Neural cell (in vitro differentiated cells): ENCODE data around the gene MOG. TPM values are rescaled to one million over a fixed set of nuclear protein-coding genes. Genes with fewer than 3 reads are reported as not detected.

ENCODE experiments used
- H2AFZ ChIP-seq: fragments of 200-600, 300-800 bp; sonication (generic), shearing (Covaris generic); 2 replicates; pipeline ENCODE4 v1.6.0; 2014; ENCODE audit warnings: low read depth, mild to moderate bottlenecking, antibody characterized with exemption, low read length, moderate library complexity
- H3F3A ChIP-seq: fragments of 200-600 bp; shearing (Covaris generic); 2 replicates; pipeline ENCODE4 v1.6.1; 2016; ENCODE audit warnings: mild to moderate bottlenecking, moderate library complexity, mixed read lengths, antibody characterized with exemption, low read length; ENCODE audit not compliant: insufficient read depth, poor library complexity, severe bottlenecking
- H3K27ac ChIP-seq: fragments of 200-600, 300-800 bp; sonication (generic), shearing (Covaris generic); 2 replicates; pipeline ENCODE4 v1.5.1; 2014; ENCODE audit warnings: mild to moderate bottlenecking, low read length, moderate library complexity
- H3K27me3 ChIP-seq: fragments of 300-800, 200-600 bp; sonication (generic), shearing (Covaris generic); 2 replicates; pipeline ENCODE4 v1.6.0; 2014; ENCODE audit warnings: mild to moderate bottlenecking, low read depth, low read length, moderate library complexity; ENCODE audit not compliant: insufficient read depth
- H3K36me3 ChIP-seq: fragments of 300-800, 200-600 bp; sonication (generic), shearing (Covaris generic); 2 replicates; pipeline ENCODE4 v1.5.1; 2014; ENCODE audit warnings: mild to moderate bottlenecking, antibody characterized with exemption, low read length, moderate library complexity; ENCODE audit not compliant: insufficient read depth
- H3K4me2 ChIP-seq: fragments of 300-800, 200-600 bp; sonication (generic), shearing (Covaris generic); 2 replicates; pipeline ENCODE4 v1.6.0; 2014; ENCODE audit warnings: mild to moderate bottlenecking, low read length
- H3K4me3 ChIP-seq: fragments of 300-800, 200-600 bp; sonication (generic), shearing (Covaris generic); 2 replicates; pipeline ENCODE4 v1.5.1; 2014; ENCODE audit warnings: mild to moderate bottlenecking, low read length, moderate library complexity
- H3K79me2 ChIP-seq: fragments of 200-600 bp; shearing (Covaris generic); replicated peaks from 2 replicates; pipeline ENCODE4 v1.6.0; 2014; ENCODE audit warnings: mild to moderate bottlenecking, low read length, moderate library complexity; ENCODE audit not compliant: insufficient read depth
- H3K9ac ChIP-seq: fragments of 300-800, 200-600 bp; sonication (generic), shearing (Covaris generic); 2 replicates; pipeline ENCODE4 v1.6.1; 2016; ENCODE audit warnings: mild to moderate bottlenecking, low read length, mixed read lengths
- H3K9me2 ChIP-seq: fragments of 200-600 bp; shearing (Covaris generic); 2 replicates; pipeline ENCODE4 v1.6.1; 2016; ENCODE audit warnings: mild to moderate bottlenecking, low read length, mixed read lengths; ENCODE audit not compliant: insufficient read depth
- H3K9me3 ChIP-seq: fragments of 200-600, 300-800 bp; sonication (generic), shearing (Covaris generic); 2 replicates; pipeline ENCODE4 v1.6.1; 2016; ENCODE audit warnings: mild to moderate bottlenecking, mixed run types, low read length, moderate library complexity, mixed read lengths
- H4K20me1 ChIP-seq: fragments of 200-600 bp; shearing (Covaris generic); 2 replicates; pipeline ENCODE4 v1.6.1; 2016; ENCODE audit warnings: mild to moderate bottlenecking, mixed run types; ENCODE audit not compliant: insufficient read depth
- EP300 ChIP-seq: fragments of 450-650 bp; conservative IDR thresholded peaks from 2 replicates; pipeline ENCODE4 v1.6.1; 2014; ENCODE audit warnings: antibody characterized with exemption, mild to moderate bottlenecking, moderate library complexity; ENCODE audit not compliant: poor library complexity, severe bottlenecking
- EZH2 ChIP-seq: fragments of 200-600, 300-800 bp; shearing (Covaris generic), sonication (generic); IDR thresholded peaks from 2 replicates; pipeline ENCODE4 v1.6.1; 2014; ENCODE audit warnings: antibody characterized with exemption, low read length, borderline replicate concordance, mild to moderate bottlenecking; ENCODE audit not compliant: insufficient read depth, poor library complexity, severe bottlenecking
- MXI1 ChIP-seq: fragments of 450-650 bp; conservative IDR thresholded peaks from 2 replicates; pipeline ENCODE4 v1.6.1; 2014; ENCODE audit warnings: antibody characterized with exemption, mild to moderate bottlenecking; ENCODE audit not compliant: poor library complexity, severe bottlenecking
- POLR2AphosphoS5 ChIP-seq: IDR thresholded peaks from 2 replicates; pipeline ENCODE4 v1.6.1; 2012
- RAD21 ChIP-seq: fragments of 450-650 bp; conservative IDR thresholded peaks from 2 replicates; pipeline ENCODE4 v1.6.1; 2014; ENCODE audit warnings: antibody characterized with exemption, mild to moderate bottlenecking, moderate library complexity
- SMC3 ChIP-seq: fragments of 450-650 bp; conservative IDR thresholded peaks from 2 replicates; pipeline ENCODE4 v1.6.1; 2014; ENCODE audit warnings: antibody characterized with exemption, mild to moderate bottlenecking, moderate library complexity; ENCODE audit not compliant: poor library complexity
- TAF1 ChIP-seq: IDR thresholded peaks from 2 replicates; pipeline ENCODE4 v1.6.1; 2012; ENCODE audit warnings: low read depth
- polyA plus RNA-seq: library from polyadenylated mRNA; depleted of rRNA; stranded (reverse); fragments of >200 nt; gene quantifications from 2 replicates; pipeline ENCODE4 v1.2.3, GENCODE V29; 2014
- TF ChIP-seq, protein P1 (sequence below): fragments of 450-650 bp; IDR thresholded peaks from 2 replicates; pipeline ENCODE4 v1.5.1; 2014; ENCODE audit warnings: antibody characterized with exemption, mild to moderate bottlenecking, moderate library complexity; ENCODE audit not compliant: poor library complexity, severe bottlenecking
- TF ChIP-seq, protein P2 (sequence below): IDR thresholded peaks from 2 replicates; pipeline ENCODE4 v1.6.1; 2012; ENCODE audit warnings: borderline replicate concordance

The MOG gene
- polyA plus RNA-seq, 1 donor from 2014 or later: not detected

DNA sequence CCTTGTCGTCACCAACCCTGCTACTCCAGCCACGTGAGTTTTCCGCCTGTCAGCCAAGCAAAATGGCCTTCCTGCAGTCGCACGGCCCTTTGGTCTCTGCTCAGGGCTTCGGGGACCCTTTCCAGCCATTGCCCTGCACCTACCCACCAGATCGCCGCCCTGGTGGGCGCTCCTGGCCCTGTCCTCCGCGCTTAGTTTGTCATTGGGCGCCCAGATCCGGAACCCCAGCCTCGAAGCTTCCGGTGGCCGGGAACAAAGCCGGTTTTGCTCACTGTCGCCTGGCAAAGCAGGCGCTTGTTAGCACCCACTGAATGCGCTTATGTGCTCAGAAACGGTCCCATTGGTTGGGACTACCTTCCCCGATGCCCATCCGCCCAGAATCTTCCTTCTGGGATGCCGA is 23.5 kb downstream of the MOG start:
- Histone ChIP-seq H2AFZ (no peak overlapping the region), H3K9me3 (no peaks in the 10 kb centered on the region), H3K27ac (no peak overlapping the region), H4K20me1 (no peaks in the 10 kb centered on the region), H3K27me3 (no peaks in the 10 kb centered on the region), H3K4me2 (no peak overlapping the region), H3K9me2 (no peaks in the 10 kb centered on the region), H3K4me3 (no peak overlapping the region), H3K79me2 (no peaks in the 10 kb centered on the region), H3F3A (no peaks in the 10 kb centered on the region), H3K9ac (no peak overlapping the region), H3K36me3 (no peaks in the 10 kb centered on the region)
- TF ChIP-seq TAF1: no peak
- TF ChIP-seq, protein P1, sequence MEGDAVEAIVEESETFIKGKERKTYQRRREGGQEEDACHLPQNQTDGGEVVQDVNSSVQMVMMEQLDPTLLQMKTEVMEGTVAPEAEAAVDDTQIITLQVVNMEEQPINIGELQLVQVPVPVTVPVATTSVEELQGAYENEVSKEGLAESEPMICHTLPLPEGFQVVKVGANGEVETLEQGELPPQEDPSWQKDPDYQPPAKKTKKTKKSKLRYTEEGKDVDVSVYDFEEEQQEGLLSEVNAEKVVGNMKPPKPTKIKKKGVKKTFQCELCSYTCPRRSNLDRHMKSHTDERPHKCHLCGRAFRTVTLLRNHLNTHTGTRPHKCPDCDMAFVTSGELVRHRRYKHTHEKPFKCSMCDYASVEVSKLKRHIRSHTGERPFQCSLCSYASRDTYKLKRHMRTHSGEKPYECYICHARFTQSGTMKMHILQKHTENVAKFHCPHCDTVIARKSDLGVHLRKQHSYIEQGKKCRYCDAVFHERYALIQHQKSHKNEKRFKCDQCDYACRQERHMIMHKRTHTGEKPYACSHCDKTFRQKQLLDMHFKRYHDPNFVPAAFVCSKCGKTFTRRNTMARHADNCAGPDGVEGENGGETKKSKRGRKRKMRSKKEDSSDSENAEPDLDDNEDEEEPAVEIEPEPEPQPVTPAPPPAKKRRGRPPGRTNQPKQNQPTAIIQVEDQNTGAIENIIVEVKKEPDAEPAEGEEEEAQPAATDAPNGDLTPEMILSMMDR: no peak
- TF ChIP-seq SMC3: no peak
- TF ChIP-seq POLR2AphosphoS5: no peak
- TF ChIP-seq EZH2: no peak
- no peak for TF ChIP-seq EP300
- TF ChIP-seq RAD21: no peak
- no peak for TF ChIP-seq MXI1
- TF ChIP-seq, protein P2, sequence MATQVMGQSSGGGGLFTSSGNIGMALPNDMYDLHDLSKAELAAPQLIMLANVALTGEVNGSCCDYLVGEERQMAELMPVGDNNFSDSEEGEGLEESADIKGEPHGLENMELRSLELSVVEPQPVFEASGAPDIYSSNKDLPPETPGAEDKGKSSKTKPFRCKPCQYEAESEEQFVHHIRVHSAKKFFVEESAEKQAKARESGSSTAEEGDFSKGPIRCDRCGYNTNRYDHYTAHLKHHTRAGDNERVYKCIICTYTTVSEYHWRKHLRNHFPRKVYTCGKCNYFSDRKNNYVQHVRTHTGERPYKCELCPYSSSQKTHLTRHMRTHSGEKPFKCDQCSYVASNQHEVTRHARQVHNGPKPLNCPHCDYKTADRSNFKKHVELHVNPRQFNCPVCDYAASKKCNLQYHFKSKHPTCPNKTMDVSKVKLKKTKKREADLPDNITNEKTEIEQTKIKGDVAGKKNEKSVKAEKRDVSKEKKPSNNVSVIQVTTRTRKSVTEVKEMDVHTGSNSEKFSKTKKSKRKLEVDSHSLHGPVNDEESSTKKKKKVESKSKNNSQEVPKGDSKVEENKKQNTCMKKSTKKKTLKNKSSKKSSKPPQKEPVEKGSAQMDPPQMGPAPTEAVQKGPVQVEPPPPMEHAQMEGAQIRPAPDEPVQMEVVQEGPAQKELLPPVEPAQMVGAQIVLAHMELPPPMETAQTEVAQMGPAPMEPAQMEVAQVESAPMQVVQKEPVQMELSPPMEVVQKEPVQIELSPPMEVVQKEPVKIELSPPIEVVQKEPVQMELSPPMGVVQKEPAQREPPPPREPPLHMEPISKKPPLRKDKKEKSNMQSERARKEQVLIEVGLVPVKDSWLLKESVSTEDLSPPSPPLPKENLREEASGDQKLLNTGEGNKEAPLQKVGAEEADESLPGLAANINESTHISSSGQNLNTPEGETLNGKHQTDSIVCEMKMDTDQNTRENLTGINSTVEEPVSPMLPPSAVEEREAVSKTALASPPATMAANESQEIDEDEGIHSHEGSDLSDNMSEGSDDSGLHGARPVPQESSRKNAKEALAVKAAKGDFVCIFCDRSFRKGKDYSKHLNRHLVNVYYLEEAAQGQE: no peak

DNA sequence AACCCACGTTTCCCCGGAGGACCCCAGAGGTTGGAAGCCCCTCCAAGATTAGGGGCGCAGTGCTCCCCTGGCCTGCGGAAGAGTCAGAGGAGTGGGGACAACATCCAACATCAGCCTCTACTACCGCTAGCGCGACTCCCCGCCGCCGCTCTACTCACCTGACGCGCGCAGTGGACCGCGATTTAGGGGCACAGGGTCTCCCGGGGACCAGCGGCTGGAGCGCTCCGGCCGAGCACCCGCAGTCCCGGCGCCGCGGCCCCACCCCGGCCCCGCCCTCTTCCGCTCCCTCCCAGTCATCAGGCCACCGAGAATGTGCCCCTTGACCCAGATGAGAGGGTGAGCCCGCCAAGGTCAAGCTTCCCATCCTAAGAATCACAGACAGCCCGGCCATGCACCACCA is 24.0 kb downstream of the MOG start, which contains the start of gene ZFP57:
Gene ZFP57, minus strand, starts transcription at position 249 of the 400 bp plus-strand sequence. CDS start 4,149 bp downstream, outside the sequence.
- Histone ChIP-seq H3K9ac (no peak within 1 kb of the TSS), H3K4me2 (no peak within 1 kb of the TSS), H3K27ac (no peak within 1 kb of the TSS), H2AFZ (no peak within 1 kb of the TSS), H3F3A (no peaks in the 10 kb centered on the region), H3K36me3 (no peaks in the 10 kb centered on the region), H3K9me3 (no peaks in the 10 kb centered on the region), H3K9me2 (no peaks in the 10 kb centered on the region), H4K20me1 (no peaks in the 10 kb centered on the region), H3K4me3 (no peak within 1 kb of the TSS), H3K79me2 (no peaks in the 10 kb centered on the region), H3K27me3 (no peaks in the 10 kb centered on the region)
- TF ChIP-seq RAD21 (no peak), MXI1 (no peak), EP300 (no peak), EZH2 (no peak), POLR2AphosphoS5 (no peak), SMC3 (no peak), TAF1 (no peak)
- TF ChIP-seq, protein P2: no peak
- TF ChIP-seq, protein P1: no peak
